Karpas-422 (cell line): ENCODE data around the gene CDKL4. TPM values are rescaled to one million over a fixed set of nuclear protein-coding genes. Genes with fewer than 3 reads are reported as not detected.

ENCODE experiments used
- DNase-seq: peaks from one replicate; pipeline ENCODE4 v3.0.0-alpha.2; 2015
- H2AFZ ChIP-seq: fragments of 200-600 bp; sonication (generic); 2 replicates; pipeline ENCODE4 v1.6.1; 2014; ENCODE audit warnings: antibody characterized with exemption, low read length, mixed read lengths
- H3K27ac ChIP-seq: fragments of 200-600 bp; sonication (generic); 2 replicates; pipeline ENCODE4 v1.5.1; 2014; ENCODE audit warnings: mild to moderate bottlenecking, low read length, moderate library complexity
- H3K27me3 ChIP-seq: fragments of 200-600 bp; sonication (generic); 2 replicates; pipeline ENCODE4 v1.6.1; 2014; ENCODE audit warnings: low read length, mixed read lengths
- H3K36me3 ChIP-seq: fragments of 200-600 bp; sonication (generic); 2 replicates; pipeline ENCODE4 v1.6.1; 2014; ENCODE audit warnings: low read length, mixed read lengths; ENCODE audit not compliant: insufficient read depth
- H3K4me1 ChIP-seq: fragments of 200-600 bp; sonication (generic); 2 replicates; pipeline ENCODE4 v1.6.1; 2014; ENCODE audit warnings: mild to moderate bottlenecking, low read length, mixed read lengths
- H3K4me2 ChIP-seq: fragments of 200-600 bp; sonication (generic); 2 replicates; pipeline ENCODE4 v1.6.1; 2014; ENCODE audit warnings: low read length, low read depth, mild to moderate bottlenecking; ENCODE audit not compliant: poor library complexity, severe bottlenecking
- H3K4me3 ChIP-seq: fragments of 200-600 bp; sonication (generic); 2 replicates; pipeline ENCODE4 v1.5.1; 2014; ENCODE audit warnings: mild to moderate bottlenecking, antibody characterized with exemption, low read length, mixed read lengths
- H3K79me2 ChIP-seq: fragments of 200-600 bp; sonication (generic); 2 replicates; pipeline ENCODE4 v1.6.1; 2014; ENCODE audit warnings: mild to moderate bottlenecking, low read length, mixed read lengths
- H3K9ac ChIP-seq: fragments of 200-600 bp; sonication (generic); 2 replicates; pipeline ENCODE4 v1.6.0; 2014; ENCODE audit warnings: low read length
- H3K9me2 ChIP-seq: fragments of 200-600 bp; sonication (generic), shearing (Covaris generic); replicated peaks from 2 replicates; pipeline ENCODE4 v1.6.0; 2014; ENCODE audit warnings: mild to moderate bottlenecking, low read length, moderate library complexity; ENCODE audit not compliant: insufficient read depth
- H3K9me3 ChIP-seq: fragments of 300-700, 200-600 bp; sonication (generic); 2 replicates; pipeline ENCODE4 v1.6.1; 2014; ENCODE audit warnings: low read length, mixed read lengths
- H4K20me1 ChIP-seq: fragments of 200-600 bp; sonication (generic); 2 replicates; pipeline ENCODE4 v1.6.1; 2014; ENCODE audit warnings: mild to moderate bottlenecking, antibody characterized with exemption, low read length, low read depth; ENCODE audit not compliant: insufficient read depth
- total RNA-seq: library from RNA; depleted of rRNA; stranded (reverse); fragments of >200 nt; shearing (Covaris generic); gene quantifications from 2 replicates; pipeline ENCODE4 v1.2.3, GENCODE V29; 2014; ENCODE audit warnings: low replicate concordance

CDKL4 gene
- total RNA-seq, 1 experiment from 2014 or later: 14.3 TPM

- Histone ChIP-seq H4K20me1 (no peaks in the 10 kb centered on the region), H3K27ac (peak overlapping the region; percentile 89), H2AFZ (peak overlapping the region; percentile 89)
Measured at GRCh38 chr2:39266139-39266805, 22.5 kb upstream of the CDKL4 start.

GRCh38 chr2:39265315-39265714 lies 21.5 kb upstream of the CDKL4 start:
- peak; percentile 65 for DNase-seq
- Histone ChIP-seq H3K9me2 (no peaks in the 10 kb centered on the region), H3K27ac (peak overlapping the region; percentile 89), H3K9ac (peak overlapping the region; percentile 36), H3K36me3 (no peaks in the 10 kb centered on the region), H4K20me1 (no peaks in the 10 kb centered on the region), H3K79me2 (no peaks in the 10 kb centered on the region), H3K4me3 (peak overlapping the region; percentile 31), H3K4me2 (peak overlapping the region; percentile 66), H2AFZ (peak overlapping the region; percentile 73), H3K27me3 (no peaks in the 10 kb centered on the region), H3K4me1 (peaks cover 37% of the 10 kb centered on the region), H3K9me3 (no peaks in the 10 kb centered on the region)

More at GRCh38 chr2:39266139-39266805, 22.5 kb upstream of the CDKL4 start:
- Histone ChIP-seq H3K79me2 (no peaks in the 10 kb centered on the region), H3K4me2 (peak overlapping the region; percentile 66), H3K4me3 (no peak overlapping the region), H3K4me1 (peaks cover 42% of the 10 kb centered on the region), H3K9ac (no peak overlapping the region), H3K27me3 (no peaks in the 10 kb centered on the region), H3K9me3 (no peaks in the 10 kb centered on the region), H3K9me2 (no peaks in the 10 kb centered on the region), H3K36me3 (no peaks in the 10 kb centered on the region)
- peak; percentile 67 for DNase-seq

- Histone ChIP-seq H3K4me1 (peaks cover 37% of the 10 kb centered on the region), H3K4me3 (peak overlapping the region; percentile 31), H4K20me1 (no peaks in the 10 kb centered on the region), H2AFZ (peak overlapping the region; percentile 73), H3K9ac (peak overlapping the region; percentile 36), H3K4me2 (peak overlapping the region; percentile 66), H3K9me2 (no peaks in the 10 kb centered on the region), H3K36me3 (no peaks in the 10 kb centered on the region), H3K27ac (peak overlapping the region; percentile 89), H3K79me2 (no peaks in the 10 kb centered on the region), H3K27me3 (no peaks in the 10 kb centered on the region), H3K9me3 (no peaks in the 10 kb centered on the region)
- peak; percentile 83 for DNase-seq
Measured at GRCh38 chr2:39264733-39265132, 21.0 kb upstream of the CDKL4 start.

DNA sequence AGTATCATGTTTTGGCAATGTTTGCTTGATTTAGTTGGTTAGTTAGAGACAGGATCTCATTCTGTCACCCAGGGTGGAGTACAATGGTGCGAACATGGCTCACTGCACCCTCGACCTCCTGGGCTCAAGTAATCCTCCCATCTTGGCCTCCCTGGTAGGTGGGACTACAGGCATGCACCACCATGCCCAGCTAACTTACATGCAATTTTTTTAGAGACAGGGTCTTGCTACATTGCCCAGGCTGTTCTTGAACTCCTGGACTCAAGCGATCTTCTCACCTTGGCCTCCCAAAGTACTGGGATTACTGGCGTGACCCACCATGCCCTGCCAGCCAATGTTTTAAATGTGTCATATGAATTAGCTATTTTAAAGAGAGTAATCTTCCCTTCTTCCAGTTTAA lies 16.3 kb upstream of the CDKL4 start:
- H3K27ac ChIP-seq: no peak overlapping the region
- H3K9me3 ChIP-seq: peaks cover 5% of the 10 kb centered on the region
- no peak overlapping the region for H3K4me3 ChIP-seq
- no peaks in the 10 kb centered on the region for H3K79me2 ChIP-seq
- peaks cover 18% of the 10 kb centered on the region for H3K4me1 ChIP-seq
- no peaks in the 10 kb centered on the region for H3K27me3 ChIP-seq
- no peak overlapping the region for H3K4me2 ChIP-seq
- no peak overlapping the region for H3K9ac ChIP-seq
- H3K36me3 ChIP-seq: no peaks in the 10 kb centered on the region
- H3K9me2 ChIP-seq: no peaks in the 10 kb centered on the region
- no peak for DNase-seq
- H4K20me1 ChIP-seq: no peaks in the 10 kb centered on the region
- no peak overlapping the region for H2AFZ ChIP-seq

DNA sequence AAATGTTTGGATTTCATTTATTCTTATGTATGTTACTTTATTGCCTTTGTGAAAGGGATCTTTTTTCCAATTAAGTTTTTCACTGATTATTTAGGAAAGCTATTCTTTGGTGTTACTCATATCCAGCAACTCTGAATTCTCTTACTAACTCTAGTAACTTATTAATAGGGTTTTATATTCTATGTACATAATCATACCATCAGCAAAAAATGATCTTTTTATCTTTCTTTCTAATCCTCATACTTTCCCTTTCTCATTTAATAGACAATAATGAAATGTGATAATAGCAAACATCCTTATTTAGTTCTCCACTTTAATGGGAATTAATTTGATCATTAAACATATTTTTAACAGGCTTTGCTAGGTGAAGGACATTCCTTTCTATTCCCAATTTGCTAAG lies 12.3 kb upstream of the CDKL4 start:
- Histone ChIP-seq H3K4me2 (no peak overlapping the region), H3K36me3 (no peaks in the 10 kb centered on the region)

GRCh38 chr2:39252888-39253518 lies 9.2 kb upstream of the CDKL4 start:
- no peak for DNase-seq
- H3K4me2 ChIP-seq: no peak overlapping the region
- no peak overlapping the region for H3K27ac ChIP-seq
- H3K36me3 ChIP-seq: no peaks in the 10 kb centered on the region
- no peaks in the 10 kb centered on the region for H3K79me2 ChIP-seq
- H3K4me1 ChIP-seq: no peaks in the 10 kb centered on the region
- no peak overlapping the region for H3K4me3 ChIP-seq
- no peaks in the 10 kb centered on the region for H3K27me3 ChIP-seq
- no peaks in the 10 kb centered on the region for H3K9me2 ChIP-seq
- no peaks in the 10 kb centered on the region for H4K20me1 ChIP-seq
- peaks cover 5% of the 10 kb centered on the region for H3K9me3 ChIP-seq
- H3K9ac ChIP-seq: no peak overlapping the region
- no peak overlapping the region for H2AFZ ChIP-seq

More for the DNA sequence above, 12.3 kb upstream of the CDKL4 start:
- Histone ChIP-seq H3K27me3 (no peaks in the 10 kb centered on the region), H3K4me1 (no peaks in the 10 kb centered on the region), H2AFZ (no peak overlapping the region), H3K9ac (no peak overlapping the region), H4K20me1 (no peaks in the 10 kb centered on the region), H3K79me2 (no peaks in the 10 kb centered on the region), H3K27ac (no peak overlapping the region), H3K9me2 (no peaks in the 10 kb centered on the region), H3K9me3 (peaks cover 5% of the 10 kb centered on the region), H3K4me3 (no peak overlapping the region)
- DNase-seq: no peak

DNA sequence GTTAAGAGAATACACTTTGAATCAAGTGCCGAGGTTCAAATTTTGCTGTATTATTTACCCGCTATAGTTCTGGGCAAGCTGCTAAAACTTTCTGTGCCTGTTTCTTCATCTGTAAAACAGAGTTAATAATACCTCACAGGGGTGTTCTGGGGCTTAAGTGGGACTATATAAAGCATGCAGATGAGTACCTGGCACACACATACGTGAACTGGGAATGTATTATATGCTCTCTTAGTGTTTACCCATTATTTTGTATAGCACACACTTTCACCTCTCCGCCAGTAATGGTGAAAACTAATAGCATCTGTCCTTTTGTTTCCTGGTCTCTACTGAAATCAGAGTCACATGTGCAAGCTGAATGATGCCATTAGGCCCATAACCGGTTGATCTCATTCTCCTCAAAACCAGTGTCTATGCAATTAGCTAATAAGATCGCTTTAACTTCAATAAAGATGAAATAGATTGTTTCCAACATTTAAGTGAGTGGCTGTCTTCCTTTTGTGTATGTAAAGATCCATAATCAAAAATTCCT lies 3.8 kb upstream of the CDKL4 start:
- H3K4me3 ChIP-seq: no peak overlapping the region
- peaks cover 26% of the 10 kb centered on the region for H3K4me1 ChIP-seq
- H4K20me1 ChIP-seq: no peaks in the 10 kb centered on the region
- H3K9me2 ChIP-seq: no peaks in the 10 kb centered on the region
- no peak overlapping the region for H3K9ac ChIP-seq
- H3K4me2 ChIP-seq: no peak overlapping the region
- H3K9me3 ChIP-seq: no peaks in the 10 kb centered on the region
- no peaks in the 10 kb centered on the region for H3K79me2 ChIP-seq
- H3K27ac ChIP-seq: no peak overlapping the region
- DNase-seq: no peak
- H3K27me3 ChIP-seq: no peaks in the 10 kb centered on the region
- H3K36me3 ChIP-seq: no peaks in the 10 kb centered on the region
- H2AFZ ChIP-seq: no peak overlapping the region

DNA sequence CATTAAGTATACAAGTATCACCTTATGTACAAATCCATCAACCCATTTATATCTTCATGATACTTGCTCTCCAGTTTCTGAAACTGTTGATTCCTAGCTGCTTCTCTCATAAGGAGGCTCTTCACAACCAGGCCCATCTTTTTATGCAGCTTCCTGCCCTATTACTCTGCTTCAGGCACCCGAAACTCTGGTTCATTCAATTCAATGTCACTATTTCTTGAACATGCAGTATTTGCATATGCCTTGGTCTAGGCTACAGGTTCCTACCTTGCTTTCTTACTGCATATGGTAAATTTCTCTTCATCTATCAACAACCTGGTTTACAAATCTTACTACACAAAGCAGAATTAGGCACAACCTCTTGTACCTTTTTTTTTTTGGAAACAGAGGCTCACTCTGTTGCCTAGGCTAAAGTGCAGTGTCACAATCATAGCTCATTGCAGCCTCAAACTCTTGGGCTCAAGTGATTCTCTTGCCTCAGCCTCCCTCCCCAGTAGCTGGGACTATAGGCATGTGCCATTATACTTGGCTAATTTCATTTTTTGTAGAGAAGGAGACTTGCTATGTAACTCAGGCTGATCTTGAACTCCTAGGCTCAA lies 2.7 kb upstream of the CDKL4 start:
- Histone ChIP-seq H2AFZ (0 out of 2 replicates have a peak overlapping the region, but pooled peaks have one; percentile 6), H4K20me1 (no peaks in the 10 kb centered on the region), H3K4me2 (peak overlapping the region; percentile 46), H3K4me3 (no peak overlapping the region; the same call in 1 of the 2 replicates), H3K4me1 (peaks cover 26% of the 10 kb centered on the region), H3K9me2 (no peaks in the 10 kb centered on the region), H3K27me3 (no peaks in the 10 kb centered on the region), H3K36me3 (no peaks in the 10 kb centered on the region), H3K9ac (no peak overlapping the region), H3K27ac (peak overlapping the region; percentile 55), H3K9me3 (no peaks in the 10 kb centered on the region), H3K79me2 (no peaks in the 10 kb centered on the region)
- no peak for DNase-seq
